ENCODE data around the gene ANAPC5. TPM values are rescaled to one million over a fixed set of nuclear protein-coding genes. Genes with fewer than 3 reads are reported as not detected.
A peak's percentile ranks its signal among the peaks of the same experiment; 100 is the strongest.
"Not testable (repeated sequence)": the region's sequence is repeated elsewhere in the genome, so short reads cannot be mapped to it uniquely, and the experiment has no call there.

The ANAPC5 gene
- total RNA-seq, 8 experiments from 2014 or later: 61.1 to 188 (median 96.7) TPM

DNA sequence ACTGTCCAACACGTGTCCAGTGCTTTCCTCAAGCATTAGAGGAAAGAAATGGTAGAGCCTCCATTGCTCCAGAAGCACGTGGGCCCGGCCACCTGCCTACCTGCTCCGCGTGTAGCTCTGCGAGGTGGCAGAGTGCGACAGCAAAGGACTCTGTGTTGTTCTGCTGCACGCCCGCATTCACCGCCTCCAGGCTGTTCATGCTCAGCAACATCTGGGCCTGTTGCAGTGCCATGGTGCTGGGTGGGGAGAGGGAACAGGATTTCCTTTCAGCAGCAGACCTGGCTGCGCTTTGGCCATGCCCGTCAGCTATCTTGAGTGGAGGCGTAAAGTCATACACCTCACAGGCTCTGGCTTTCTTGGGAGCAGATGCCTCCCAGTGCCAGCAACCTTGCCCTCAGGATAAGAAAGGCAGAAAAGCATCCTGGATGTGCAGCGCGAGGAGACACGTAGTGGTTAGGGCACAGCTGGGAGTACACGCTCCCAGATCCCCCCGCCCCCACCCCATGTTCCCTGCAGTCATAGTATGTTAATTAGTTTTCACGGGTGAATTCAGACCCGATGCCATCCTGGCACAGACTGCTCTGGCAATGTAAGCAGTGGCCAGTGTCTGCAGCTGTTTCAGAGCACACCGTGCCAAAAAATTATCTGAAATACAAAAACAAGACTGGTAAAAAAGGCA is 25.1 kb downstream of the ANAPC5 start:
- Histone ChIP-seq H3K27ac (no peak overlapping the region), H3K4me3 (no peak overlapping the region), H3K4me1 (replicated peaks in 1 of 2) (no peaks in the 10 kb centered on the region)
- in situ Hi-C loops (cut with MboI; ENCODE audit: low pct_unique_long_range_greater_than_20kb in 2 of 9, low sequenced_read_pairs in 9 of 9, unreplicated experiment in 9 of 9): loop anchor here in 1 of 9 experiments (25.0 kb wide), 1 partner anchor 110 kb away; no protein-coding TSS in a partner anchor
- no peak for ATAC-seq (replicated peaks in 6 of 8)
- WGBS, 10 experiments: 60 to 95% (median 85%) methylated on average over 1 to 9 of the region's 21 CpGs

DNA sequence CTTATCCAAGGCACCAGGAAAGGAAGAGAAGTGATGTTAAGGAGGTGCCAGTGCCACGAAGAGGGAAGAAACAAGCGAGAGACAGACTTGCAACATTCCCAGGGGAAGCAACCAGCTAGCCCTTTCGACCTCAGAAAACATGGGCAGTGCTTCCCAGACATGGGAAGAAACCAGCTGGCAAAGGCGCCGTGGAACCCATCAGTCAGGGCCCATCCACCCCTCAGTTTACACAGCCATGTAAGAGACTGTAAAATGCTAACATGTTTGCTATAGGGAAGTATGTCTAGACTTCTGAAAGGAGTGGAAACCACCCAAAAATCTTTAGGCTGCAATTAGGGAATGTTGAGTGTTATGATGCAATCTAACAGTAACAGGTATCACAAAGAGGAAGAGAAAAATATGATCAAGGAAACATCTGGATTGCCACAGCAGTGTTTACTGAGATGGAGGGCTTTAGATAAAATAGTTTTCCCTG is 26.3 kb downstream of the ANAPC5 start:
- ATAC-seq (replicated peaks in 6 of 8): no peak
- H3K4me1 ChIP-seq (replicated peaks in 1 of 2): no peaks in the 10 kb centered on the region
- no peak overlapping the region for H3K4me3 ChIP-seq
- WGBS, 10 experiments: 67 to 92% (median 80%) methylated on average over 2 to 5 of the region's 5 CpGs; no CpG with 5 or more reads in 5 of the 10 experiments
- in situ Hi-C loops (cut with MboI; ENCODE audit: low pct_unique_long_range_greater_than_20kb in 2 of 9, low sequenced_read_pairs in 9 of 9, unreplicated experiment in 9 of 9): loop anchor here in 1 of 9 experiments (25.0 kb wide), 1 partner anchor 111 kb away; no protein-coding TSS in a partner anchor
- no peak overlapping the region for H3K27ac ChIP-seq

DNA sequence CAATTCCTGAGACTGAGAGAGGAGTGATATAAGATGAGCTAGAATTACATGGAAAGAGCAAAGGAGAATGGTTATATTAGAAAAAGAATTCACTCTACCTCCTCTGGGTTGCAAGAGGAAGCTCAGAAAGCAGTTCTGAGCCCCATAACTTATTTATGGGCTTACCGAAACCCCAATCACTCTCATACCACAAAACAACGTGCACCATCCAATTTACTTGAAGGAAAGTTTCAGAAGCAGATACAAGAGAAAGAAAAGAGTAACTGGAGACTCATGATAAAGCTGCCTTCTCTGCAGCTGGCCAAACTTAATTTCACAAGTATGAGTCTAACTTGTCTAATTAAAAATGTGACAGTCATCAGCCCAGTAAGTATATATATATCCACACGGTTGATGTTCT is 28.3 kb downstream of the ANAPC5 start:
- no peaks in the 10 kb centered on the region for H3K4me1 ChIP-seq (replicated peaks in 1 of 2)
- H3K4me3 ChIP-seq: no peak overlapping the region
- ATAC-seq (replicated peaks in 6 of 8): no peak
- WGBS, 10 experiments: 58 to 100% (median 100%) methylated on average over 1 to 3 of the region's 3 CpGs; no CpG with 5 or more reads in 1 of the 10 experiments
- in situ Hi-C loops (cut with MboI; ENCODE audit: low pct_unique_long_range_greater_than_20kb in 2 of 9, low sequenced_read_pairs in 9 of 9, unreplicated experiment in 9 of 9): no loop called here
- no peak overlapping the region for H3K27ac ChIP-seq

DNA sequence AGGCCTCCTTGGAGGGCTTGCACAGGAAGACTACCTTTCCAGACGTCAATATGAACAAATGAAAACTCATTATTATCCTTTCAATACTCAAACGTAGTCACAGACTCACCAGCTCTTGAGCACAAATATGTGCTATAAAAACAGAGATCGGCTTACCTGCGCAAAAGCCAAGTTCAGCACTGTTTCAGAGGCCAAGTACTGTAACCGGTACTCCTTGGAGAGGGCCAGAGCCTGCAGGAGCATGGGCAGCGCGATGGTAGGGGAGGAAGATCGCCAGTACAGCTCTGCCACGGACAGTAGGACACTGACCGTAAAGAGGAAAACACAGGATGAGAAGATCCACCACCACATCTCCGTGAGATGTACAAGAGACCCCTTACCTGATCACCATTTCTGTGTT is 34.1 kb downstream of the ANAPC5 start:
- H3K4me3 ChIP-seq: no peak overlapping the region
- no peaks in the 10 kb centered on the region for H3K4me1 ChIP-seq (replicated peaks in 1 of 2)
- WGBS, 10 experiments: 90 to 100% (median 95%) methylated on average over 4 to 11 of the region's 11 CpGs; no CpG with 5 or more reads in 1 of the 10 experiments
- ATAC-seq (replicated peaks in 6 of 8): no peak
- in situ Hi-C loops (cut with MboI; ENCODE audit: low pct_unique_long_range_greater_than_20kb in 2 of 9, low sequenced_read_pairs in 9 of 9, unreplicated experiment in 9 of 9): no loop called here
- no peak overlapping the region for H3K27ac ChIP-seq

DNA sequence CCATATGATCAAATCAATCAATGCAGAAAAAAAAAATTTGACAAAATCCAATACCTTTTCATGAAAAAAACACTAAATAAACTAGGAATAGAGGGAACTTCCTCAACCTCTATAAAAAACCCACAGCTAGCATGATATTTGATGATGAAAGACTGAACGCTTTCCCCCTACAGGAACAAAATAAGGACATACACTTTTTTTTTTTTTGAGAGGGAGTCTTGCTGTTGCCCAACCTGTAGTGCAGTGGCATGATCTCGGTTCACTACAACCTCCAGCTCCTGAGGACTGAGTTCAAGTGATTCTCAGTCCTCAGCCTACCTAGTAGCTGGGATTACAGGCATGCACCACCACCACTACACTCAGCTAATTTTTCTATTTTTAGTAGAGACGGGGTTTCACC is 37.8 kb downstream of the ANAPC5 start:
- WGBS, 10 experiments: 91 to 100% (median 98%) methylated on average over 1 to 3 of the region's 3 CpGs; no CpG with 5 or more reads in 4 of the 10 experiments
- no peak for ATAC-seq (replicated peaks in 6 of 8)
- Histone ChIP-seq H3K27ac (no peak overlapping the region), H3K4me1 (replicated peaks in 1 of 2) (no peaks in the 10 kb centered on the region), H3K4me3 (no peak overlapping the region)
- in situ Hi-C loops (cut with MboI; ENCODE audit: low pct_unique_long_range_greater_than_20kb in 2 of 9, low sequenced_read_pairs in 9 of 9, unreplicated experiment in 9 of 9): no loop called here

DNA sequence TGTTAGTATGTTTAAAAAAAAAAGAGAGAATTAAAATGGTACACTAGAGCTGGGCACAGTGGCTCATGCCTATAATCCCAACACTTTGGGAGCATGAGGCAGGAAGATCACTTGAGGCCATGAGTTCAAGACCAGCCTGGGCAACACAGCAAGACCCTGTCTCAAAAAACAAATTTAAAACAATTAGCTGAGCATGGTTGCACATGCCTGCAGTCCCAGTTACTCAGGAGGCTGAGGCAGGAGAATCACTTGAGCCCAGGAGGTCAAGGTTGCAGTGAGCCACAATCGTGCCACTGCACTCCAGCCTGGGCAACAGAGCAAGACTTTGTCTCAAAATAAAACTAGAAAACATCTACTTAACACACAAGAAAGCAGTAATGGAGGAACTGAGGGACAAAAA is 42.0 kb downstream of the ANAPC5 start:
- H3K4me3 ChIP-seq; ATAC-seq (replicated peaks in 6 of 8); in situ Hi-C loops (cut with MboI; ENCODE audit: low pct_unique_long_range_greater_than_20kb in 2 of 9, low sequenced_read_pairs in 9 of 9, unreplicated experiment in 9 of 9); H3K27ac ChIP-seq; H3K4me1 ChIP-seq (replicated peaks in 1 of 2): not testable (repeated sequence)
- WGBS, 10 experiments: 86 to 100% (median 93%) methylated on average over 1 of the region's 1 CpG; no CpG with 5 or more reads in 6 of the 10 experiments

DNA sequence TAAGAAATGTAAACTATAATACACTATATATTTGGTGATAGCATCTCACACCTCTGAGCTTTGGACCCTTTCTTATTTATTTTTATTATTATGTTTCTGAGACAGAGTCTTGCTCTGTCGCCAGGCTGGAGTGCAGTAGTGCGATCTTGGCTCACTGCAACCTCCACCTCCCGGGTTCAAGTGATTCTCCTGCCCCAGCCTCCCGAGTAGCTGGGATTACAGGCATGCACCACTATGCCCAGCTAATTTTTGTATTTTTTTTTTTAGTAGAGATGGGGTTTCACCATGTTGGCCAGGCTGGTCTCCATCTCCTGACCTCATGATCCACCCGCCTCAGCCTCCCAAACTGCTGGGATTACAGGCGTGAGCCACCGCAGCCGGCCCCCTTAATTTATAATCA is 44.8 kb downstream of the ANAPC5 start:
- H3K27ac ChIP-seq; H3K4me1 ChIP-seq (replicated peaks in 1 of 2); in situ Hi-C loops (cut with MboI; ENCODE audit: low pct_unique_long_range_greater_than_20kb in 2 of 9, low sequenced_read_pairs in 9 of 9, unreplicated experiment in 9 of 9); ATAC-seq (replicated peaks in 6 of 8); H3K4me3 ChIP-seq: not testable (repeated sequence)
- WGBS, 10 experiments: 67 to 100% (median 99%) methylated on average over 3 to 8 of the region's 8 CpGs; no CpG with 5 or more reads in 4 of the 10 experiments

DNA sequence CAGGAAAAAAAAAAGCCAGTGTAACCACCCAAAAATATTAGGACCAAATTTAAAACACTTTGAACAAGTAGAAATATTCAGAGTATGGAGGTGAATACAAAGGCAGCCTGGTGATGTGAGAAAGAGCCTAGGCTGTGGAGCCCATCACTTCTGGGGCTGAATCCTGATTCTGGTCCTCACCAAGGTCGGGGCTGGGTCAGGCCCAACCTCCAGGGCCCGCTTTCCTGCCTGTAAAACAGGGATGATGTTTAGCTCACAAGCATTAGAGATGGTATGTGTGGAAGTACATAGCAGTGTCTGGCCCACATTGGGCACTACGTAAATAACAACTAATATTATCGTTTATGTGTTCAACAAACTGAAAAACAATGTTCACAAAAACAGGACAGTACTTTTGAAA is 47.9 kb downstream of the ANAPC5 start:
- in situ Hi-C loops (cut with MboI; ENCODE audit: low pct_unique_long_range_greater_than_20kb in 2 of 9, low sequenced_read_pairs in 9 of 9, unreplicated experiment in 9 of 9): no loop called here
- WGBS, 10 experiments: 33 to 100% (median 92%) methylated on average over 1 to 3 of the region's 4 CpGs; no CpG with 5 or more reads in 3 of the 10 experiments
- Histone ChIP-seq H3K27ac (no peak overlapping the region), H3K4me1 (replicated peaks in 1 of 2) (no peaks in the 10 kb centered on the region), H3K4me3 (no peak overlapping the region)
- ATAC-seq (replicated peaks in 6 of 8): no peak

DNA sequence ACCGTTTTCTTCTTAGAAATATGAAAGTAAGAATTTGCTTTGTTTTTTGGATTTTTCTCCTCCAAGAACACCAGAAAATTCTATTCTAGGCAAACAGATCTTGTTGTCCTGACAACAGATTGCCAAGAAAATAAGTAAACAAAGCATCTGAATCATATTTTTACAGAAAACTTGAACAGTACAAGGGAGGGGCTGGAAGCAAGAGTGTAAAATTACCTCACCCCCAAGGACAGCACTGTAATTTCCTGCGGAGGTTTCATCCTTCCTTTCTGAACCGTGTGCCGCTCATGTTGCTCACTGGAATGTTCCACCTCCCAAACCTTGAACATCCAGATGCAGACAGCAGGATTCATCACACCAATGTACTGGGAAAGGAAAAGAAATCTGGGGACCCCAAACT is 50.3 kb downstream of the ANAPC5 start:
- Histone ChIP-seq H3K27ac (no peak overlapping the region), H3K4me3 (no peak overlapping the region), H3K4me1 (replicated peaks in 1 of 2) (peaks cover 3 to 4% of the 10 kb centered on the region in 2 donors)
- peak in 2 of 8 experiments; percentile 27 to 33 for ATAC-seq (replicated peaks in 6 of 8)
- WGBS, 10 experiments: 0 to 95% (median 90%) methylated on average over 2 to 4 of the region's 4 CpGs; no CpG with 5 or more reads in 3 of the 10 experiments
- in situ Hi-C loops (cut with MboI; ENCODE audit: low pct_unique_long_range_greater_than_20kb in 2 of 9, low sequenced_read_pairs in 9 of 9, unreplicated experiment in 9 of 9): no loop called here

DNA sequence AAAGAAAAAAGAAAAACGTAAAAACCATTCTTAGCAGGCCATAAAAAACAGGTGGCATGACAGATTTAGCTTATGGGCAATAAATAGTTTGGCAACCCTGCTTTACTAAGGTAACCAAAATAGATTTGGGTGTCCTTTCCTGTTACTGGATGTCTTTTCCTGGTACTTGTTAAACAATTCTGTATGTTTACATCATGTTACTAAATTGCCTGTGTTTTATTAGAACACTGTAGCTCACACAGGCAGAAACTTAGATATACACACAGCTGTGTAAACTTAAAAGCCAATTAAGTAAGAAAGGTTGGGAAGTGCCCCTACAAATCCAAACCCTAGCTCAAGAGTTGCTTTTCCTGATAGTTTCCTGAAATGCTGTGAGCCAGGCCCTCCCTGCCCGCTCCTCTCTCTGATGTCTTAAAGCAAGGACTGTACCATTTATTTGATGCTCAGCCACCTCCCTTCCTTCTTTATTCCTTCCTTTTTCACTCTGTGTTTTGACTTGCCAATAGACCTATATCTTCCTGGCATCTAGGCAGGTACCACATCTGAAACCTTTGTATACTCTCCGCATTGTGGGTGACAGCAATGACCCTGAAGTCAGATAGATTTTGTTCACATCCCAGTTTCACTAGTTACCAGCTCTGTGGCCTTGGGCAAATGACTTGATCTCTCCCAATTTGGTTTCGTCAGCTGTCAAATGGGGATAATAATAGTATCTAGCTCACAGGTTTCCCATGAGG is 52.0 kb downstream of the ANAPC5 start:
- H3K4me3 ChIP-seq: no peak overlapping the region
- no peak overlapping the region for H3K27ac ChIP-seq
- no peak for ATAC-seq (replicated peaks in 6 of 8)
- WGBS, 10 experiments: 56 to 100% (median 91%) methylated on average over 1 to 3 of the region's 4 CpGs
- in situ Hi-C loops (cut with MboI; ENCODE audit: low pct_unique_long_range_greater_than_20kb in 2 of 9, low sequenced_read_pairs in 9 of 9, unreplicated experiment in 9 of 9): no loop called here
- peaks cover 4 to 8% of the 10 kb centered on the region in 2 donors for H3K4me1 ChIP-seq (replicated peaks in 1 of 2)

DNA sequence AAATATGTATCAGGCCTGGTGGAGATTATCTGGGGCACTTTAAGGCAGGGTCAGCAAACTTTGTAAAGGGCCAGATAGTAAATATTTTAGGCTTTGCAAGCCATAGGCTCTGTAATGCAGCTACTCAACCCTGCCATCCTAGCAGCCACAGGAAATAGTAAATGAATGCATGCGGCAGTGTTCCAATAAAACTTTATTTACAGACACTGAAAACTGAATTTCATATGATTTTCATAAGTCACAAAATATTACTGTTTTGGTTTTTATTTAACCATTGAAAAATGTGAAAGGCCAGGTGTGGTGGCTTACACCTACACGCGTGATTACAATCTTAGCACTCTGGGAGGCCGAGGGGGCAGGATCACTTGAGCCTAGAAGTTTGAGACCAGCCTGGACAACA is 52.5 kb downstream of the ANAPC5 start:
- WGBS, 10 experiments: 83 to 100% (median 99%) methylated on average over 1 to 4 of the region's 4 CpGs
- no peak overlapping the region for H3K4me3 ChIP-seq
- H3K27ac ChIP-seq: no peak overlapping the region
- no peak for ATAC-seq (replicated peaks in 6 of 8)
- H3K4me1 ChIP-seq (replicated peaks in 1 of 2): peaks cover 6 to 13% of the 10 kb centered on the region in 2 donors
- in situ Hi-C loops (cut with MboI; ENCODE audit: low pct_unique_long_range_greater_than_20kb in 2 of 9, low sequenced_read_pairs in 9 of 9, unreplicated experiment in 9 of 9): no loop called here

DNA sequence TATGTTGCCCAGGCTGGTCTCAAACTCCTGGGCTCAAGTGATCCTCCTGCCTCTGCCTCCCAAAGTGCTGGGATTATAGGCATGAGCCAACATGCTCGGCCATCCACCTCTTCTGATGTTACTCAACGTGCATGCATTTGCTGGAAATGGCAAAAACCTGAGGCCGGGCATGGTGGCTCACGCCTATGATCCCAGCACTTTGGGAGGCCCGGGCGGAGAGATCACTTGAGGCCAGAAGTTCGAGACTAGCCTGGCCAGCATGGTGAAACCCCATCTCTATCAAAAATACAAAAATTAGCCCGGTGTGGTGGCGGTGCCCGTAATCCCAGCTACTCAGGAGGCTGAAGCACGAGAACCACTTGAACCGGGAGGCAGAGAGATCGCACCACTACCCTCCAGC is 53.8 kb downstream of the ANAPC5 start:
- ATAC-seq (replicated peaks in 6 of 8); in situ Hi-C loops (cut with MboI; ENCODE audit: low pct_unique_long_range_greater_than_20kb in 2 of 9, low sequenced_read_pairs in 9 of 9, unreplicated experiment in 9 of 9); H3K4me3 ChIP-seq; H3K27ac ChIP-seq: not testable (repeated sequence)
- WGBS, 10 experiments: 80 to 93% (median 87%) methylated on average over 1 to 5 of the region's 13 CpGs; no CpG with 5 or more reads in 6 of the 10 experiments
- H3K4me1 ChIP-seq (replicated peaks in 1 of 2): peaks cover 6 to 13% of the 10 kb centered on the region in 2 donors

DNA sequence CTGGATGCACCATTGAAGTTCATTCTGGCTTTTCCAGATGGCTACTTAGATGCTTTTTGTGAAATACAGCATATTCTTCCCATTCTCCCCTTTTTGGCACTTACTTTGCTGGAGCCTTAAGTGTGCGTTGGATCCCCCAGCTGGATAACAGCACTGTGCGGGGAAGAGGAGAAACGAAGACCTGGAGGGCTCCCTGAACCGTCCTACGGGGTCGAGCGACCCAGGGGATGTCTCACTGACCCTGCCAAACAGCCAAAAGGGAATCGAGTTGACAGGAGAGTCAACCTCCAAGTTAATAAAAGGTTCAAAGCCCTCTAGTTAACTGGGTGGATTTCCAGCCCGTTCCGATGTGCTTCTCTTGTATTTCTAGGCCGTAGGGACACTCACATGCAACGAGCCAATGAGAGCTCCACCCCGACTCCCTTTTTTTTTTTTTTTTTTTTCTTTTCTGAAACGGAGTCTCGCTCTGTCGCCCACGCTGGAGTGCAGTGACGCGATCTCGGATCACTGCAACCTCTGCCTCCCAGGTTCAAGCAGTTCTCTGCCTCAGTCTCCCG is 54.7 kb downstream of the ANAPC5 start:
- in situ Hi-C loops (cut with MboI; ENCODE audit: low pct_unique_long_range_greater_than_20kb in 2 of 9, low sequenced_read_pairs in 9 of 9, unreplicated experiment in 9 of 9): no loop called here
- peak; percentile 4 to 21 (median 11) for ATAC-seq (replicated peaks in 6 of 8)
- Histone ChIP-seq H3K4me1 (replicated peaks in 1 of 2) (peaks cover 6 to 13% of the 10 kb centered on the region in 2 donors), H3K4me3 (peak overlapping the region; percentile 45 to 85 (median 72)), H3K27ac (peak overlapping the region; percentile 30 to 35)
- 0 to 15% (median 5%) methylated on average over 1 to 10 of the region's 21 CpGs; no CpG with 5 or more reads in 3 of the 10 experiments for WGBS, 10 experiments

Data from motor neuron (in vitro differentiated cells).